Epithelial cell of alveolus of lung (primary cell): Measurements from ENCODE around the gene CCSER1. TPM values are rescaled to one million over a fixed set of nuclear protein-coding genes. Genes with fewer than 3 reads are reported as not detected.

Experiments used
- total RNA-seq: library from RNA; depleted of rRNA; stranded (reverse); fragments of >200 nt; gene quantifications from 2 replicates; pipeline ENCODE4 v1.2.1, GENCODE V29; 2015

CCSER1 gene
- under 0.01 TPM in 1 of 2 replicates, not detected in the other for total RNA-seq

GRCh38 chr4:90127223-90127705 is at the start of gene CCSER1:
TSS of gene CCSER1 (plus strand) at chr4:90127394.

Other genes with a start within 250 kb of the CCSER1 start
- gene MMRN1, start 232.5 kb upstream of the CCSER1 start, total RNA-seq, result 0.13 and 0.24 TPM in 2 replicates